H7 (cell line): ENCODE measurements around the gene HS6ST3. TPM values are rescaled to one million over a fixed set of nuclear protein-coding genes. Genes with fewer than 3 reads are reported as not detected.

Experiments
- DNase-seq: peaks from one replicate; pipeline ENCODE4 v3.0.0; 2012
- H3K27me3 ChIP-seq: 2 replicates; pipeline ENCODE4 v1.6.0; 2011; ENCODE audit warnings: mild to moderate bottlenecking, low read length; ENCODE audit not compliant: control insufficient read depth, insufficient read depth
- H3K36me3 ChIP-seq: replicated peaks from 2 replicates; pipeline ENCODE4 v1.5.1; 2011; ENCODE audit warnings: low read length; ENCODE audit not compliant: control insufficient read depth, insufficient read depth
- H3K4me3 ChIP-seq: 2 replicates; pipeline ENCODE4 v1.5.1; 2011; ENCODE audit warnings: low read depth, mild to moderate bottlenecking, control low read depth, low read length, moderate library complexity; ENCODE audit not compliant: insufficient read depth
- total RNA-seq: library from RNA; depleted of rRNA; stranded (reverse); fragments of >200 nt; shearing (Covaris generic); gene quantifications from 2 replicates; pipeline ENCODE4 v1.2.3, GENCODE V29; 2014

HS6ST3 gene
- total RNA-seq, 1 experiment from 2014 or later = 0.21 TPM

DNA sequence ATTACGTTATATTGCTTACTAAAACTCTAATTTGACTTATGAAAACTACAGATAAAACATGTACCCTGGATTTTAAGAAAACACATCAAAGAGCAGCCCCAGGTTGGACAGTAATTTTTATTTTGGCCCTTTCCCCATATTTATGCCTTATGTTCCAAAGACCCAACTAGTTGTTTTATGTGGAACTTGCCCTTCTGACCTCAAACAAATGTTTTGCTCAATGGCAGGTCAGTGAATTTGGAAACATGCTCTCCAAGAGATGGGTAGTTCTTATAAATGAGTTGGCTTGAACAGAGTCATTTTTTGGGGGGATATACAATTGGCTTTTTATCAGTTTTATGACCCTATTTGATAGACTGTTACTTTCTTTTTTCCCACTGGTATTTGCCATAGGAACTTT is 360.0 kb downstream of the HS6ST3 start:
- no peak for DNase-seq
- Histone ChIP-seq H3K36me3 (no peaks in the 10 kb centered on the region), H3K27me3 (no peaks in the 10 kb centered on the region), H3K4me3 (no peak overlapping the region)

DNA sequence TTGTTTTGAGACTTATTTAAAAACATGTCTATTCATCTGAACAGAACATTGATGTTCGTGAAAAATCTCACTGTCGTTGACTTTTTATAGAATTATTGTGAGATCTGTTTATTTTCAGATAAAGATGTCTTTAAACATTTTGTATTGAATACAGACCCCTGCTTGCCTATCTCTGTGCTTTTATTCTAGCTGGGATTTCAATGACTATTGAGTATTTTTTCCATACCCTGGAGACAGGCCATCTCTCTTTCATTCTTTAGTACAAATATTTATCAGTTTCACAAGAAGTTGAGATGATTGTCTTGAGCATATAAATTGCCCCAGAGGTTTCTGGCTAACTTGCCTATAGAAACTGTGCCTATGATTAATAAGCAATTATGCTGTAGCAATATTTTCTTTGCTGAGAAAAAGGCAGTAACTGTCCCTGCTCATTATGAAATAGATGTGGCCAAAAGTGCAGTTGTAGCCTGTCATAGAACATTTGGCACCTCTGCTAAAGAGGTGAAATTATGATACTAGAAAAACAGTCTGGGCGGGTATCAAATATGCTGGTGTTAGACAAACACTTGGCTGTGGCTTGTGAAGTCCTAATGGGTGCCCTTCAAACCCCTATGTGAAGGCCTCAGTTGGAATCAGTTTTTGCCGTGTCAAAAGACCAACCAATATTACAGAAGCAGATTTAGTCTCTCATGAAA is 360.6 kb downstream of the HS6ST3 start:
- Histone ChIP-seq H3K27me3 (no peaks in the 10 kb centered on the region), H3K4me3 (no peak overlapping the region), H3K36me3 (no peaks in the 10 kb centered on the region)
- DNase-seq = no peak

DNA sequence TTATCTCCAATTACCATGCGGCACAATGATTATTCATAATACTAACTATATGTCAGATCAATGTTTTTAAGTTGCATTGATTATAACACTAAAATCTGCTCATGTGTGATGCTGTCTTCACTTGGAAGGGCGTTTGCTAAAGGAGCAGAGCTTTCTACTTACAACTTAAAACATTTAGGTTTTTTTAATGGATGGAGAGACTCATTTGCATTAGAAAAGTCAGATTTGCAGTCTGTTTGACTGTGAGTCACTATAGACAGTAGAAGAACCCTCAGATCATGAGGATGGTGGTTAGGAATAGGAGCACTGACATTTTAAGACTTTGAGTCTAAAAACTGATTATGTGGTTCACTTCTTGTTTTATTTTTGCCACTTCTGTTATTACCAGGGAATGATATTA is 364.6 kb downstream of the HS6ST3 start:
- no peak overlapping the region for H3K4me3 ChIP-seq
- no peaks in the 10 kb centered on the region for H3K27me3 ChIP-seq
- no peak for DNase-seq
- no peaks in the 10 kb centered on the region for H3K36me3 ChIP-seq

DNA sequence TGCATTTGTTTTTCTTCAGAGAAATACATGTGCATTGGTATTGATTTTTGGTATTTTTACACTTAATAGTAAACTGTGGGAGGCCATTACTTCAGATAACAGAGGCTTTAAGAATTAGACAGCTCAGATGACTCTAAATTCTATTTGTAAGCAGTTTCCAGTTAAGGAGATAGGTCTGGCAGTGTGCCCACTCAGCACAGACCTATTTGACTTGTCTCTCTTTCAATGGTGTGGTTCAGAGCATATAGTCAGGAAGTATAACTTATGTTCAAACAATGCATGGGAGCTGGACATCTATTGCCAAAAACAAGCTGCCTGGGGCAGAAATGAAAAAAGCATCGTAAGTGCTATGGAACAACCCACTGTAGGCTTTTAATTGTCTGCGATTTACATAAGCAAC is 370.7 kb downstream of the HS6ST3 start:
- no peak overlapping the region for H3K4me3 ChIP-seq
- no peak for DNase-seq
- H3K27me3 ChIP-seq = no peaks in the 10 kb centered on the region
- H3K36me3 ChIP-seq = no peaks in the 10 kb centered on the region

DNA sequence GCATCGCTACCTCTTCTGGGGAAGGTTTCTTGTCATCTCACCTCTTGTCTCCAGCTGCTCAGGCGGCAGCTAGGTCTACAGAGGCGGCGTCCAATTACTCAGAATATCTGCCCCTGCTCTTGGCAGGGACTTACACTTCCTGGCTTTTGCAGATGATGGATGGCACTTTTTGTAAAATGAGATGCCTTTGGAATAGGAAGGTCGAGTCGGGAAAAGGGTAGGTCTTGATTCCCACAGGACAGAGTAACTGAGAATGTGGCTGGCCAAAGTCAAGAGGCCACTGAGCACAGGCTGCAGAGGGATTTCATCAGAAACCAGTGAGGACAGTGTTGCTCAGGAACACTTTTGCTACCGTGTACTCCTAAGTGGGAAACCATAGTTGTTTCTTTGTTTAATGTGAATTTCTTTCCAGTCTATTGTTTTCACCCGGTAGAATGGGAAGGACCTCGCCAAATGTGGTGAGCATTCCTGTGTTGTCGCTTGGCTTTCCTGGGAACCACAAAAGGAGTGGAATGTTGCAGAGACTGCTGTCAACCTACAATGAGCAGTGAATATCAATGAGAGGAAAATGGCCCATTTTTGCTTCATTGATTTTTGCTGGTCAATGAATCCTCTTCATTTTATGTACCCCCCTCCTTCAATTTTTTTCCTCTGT is 383.7 kb downstream of the HS6ST3 start:
- no peak for DNase-seq

DNA sequence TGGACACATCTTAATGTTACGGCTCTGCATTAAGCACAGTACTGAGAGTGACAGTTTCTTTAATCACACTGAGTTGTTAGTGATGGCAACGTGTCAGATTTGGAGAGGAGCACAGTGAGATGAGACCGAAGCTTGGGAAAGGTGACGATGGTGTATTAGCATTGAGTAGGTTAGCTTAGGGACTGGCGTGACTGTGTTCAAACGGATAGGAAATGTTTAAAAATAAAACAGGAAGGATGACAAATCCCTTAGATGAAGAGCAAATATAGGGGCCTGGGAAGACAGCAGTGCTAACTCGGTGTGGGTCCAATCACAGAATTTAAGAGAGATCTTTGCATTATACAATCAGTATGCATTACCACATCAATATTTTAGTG is 384.3 kb downstream of the HS6ST3 start:
- no peak for DNase-seq
- no peaks in the 10 kb centered on the region for H3K36me3 ChIP-seq

More for the DNA sequence above, 383.7 kb downstream of the HS6ST3 start:
- Histone ChIP-seq H3K4me3 (no peak overlapping the region), H3K27me3 (peaks cover 1% of the 10 kb centered on the region; the same call in 1 of the 2 replicates), H3K36me3 (no peaks in the 10 kb centered on the region)

DNA sequence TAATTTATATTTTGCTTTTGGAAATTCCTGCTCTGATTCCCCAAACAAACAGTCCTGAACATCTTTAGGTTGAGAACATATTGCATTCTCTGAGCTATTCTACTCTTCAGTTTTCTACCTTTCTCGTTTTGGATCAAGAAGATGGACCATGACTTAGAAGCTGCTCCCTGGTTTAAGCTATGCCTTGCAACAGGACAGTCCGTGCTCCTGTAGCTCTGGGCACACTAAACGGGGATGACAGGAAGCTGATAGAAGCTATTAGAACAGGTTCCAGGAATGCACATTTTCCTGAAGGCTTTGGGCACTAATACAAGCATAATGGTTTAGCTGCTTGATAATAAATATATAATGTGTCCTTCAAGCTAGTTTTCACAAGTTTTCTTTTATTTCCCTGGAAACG is 385.2 kb downstream of the HS6ST3 start:
- Histone ChIP-seq H3K4me3 (no peak overlapping the region), H3K27me3 (no peaks in the 10 kb centered on the region; the same call in 1 of the 2 replicates), H3K36me3 (no peaks in the 10 kb centered on the region)
- no peak for DNase-seq

More for the DNA sequence above, 384.3 kb downstream of the HS6ST3 start:
- Histone ChIP-seq H3K4me3 (no peak overlapping the region), H3K27me3 (peaks cover 1% of the 10 kb centered on the region; the same call in 1 of the 2 replicates)

DNA sequence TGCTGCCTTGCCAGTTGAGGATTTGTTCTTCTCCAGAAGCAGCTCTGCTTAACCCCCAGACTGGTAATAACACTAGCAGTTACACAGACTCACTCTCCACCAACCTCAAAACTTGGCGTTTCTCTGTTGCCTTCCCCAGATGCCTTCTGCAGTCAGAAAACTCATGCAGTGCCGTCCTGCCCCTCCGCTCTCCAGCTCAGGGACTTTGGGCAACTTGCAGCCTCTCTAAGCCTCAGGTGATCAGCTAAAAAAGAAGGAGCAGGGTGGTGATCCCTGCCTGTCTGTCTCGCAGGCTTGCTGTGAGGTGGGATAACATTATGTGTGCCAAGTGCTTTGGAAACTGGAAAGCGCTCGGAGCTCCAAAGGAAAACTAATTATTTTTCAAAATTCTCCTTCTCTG is 391.6 kb downstream of the HS6ST3 start:
- no peak overlapping the region for H3K4me3 ChIP-seq
- no peaks in the 10 kb centered on the region for H3K36me3 ChIP-seq
- no peak for DNase-seq
- H3K27me3 ChIP-seq = no peaks in the 10 kb centered on the region

DNA sequence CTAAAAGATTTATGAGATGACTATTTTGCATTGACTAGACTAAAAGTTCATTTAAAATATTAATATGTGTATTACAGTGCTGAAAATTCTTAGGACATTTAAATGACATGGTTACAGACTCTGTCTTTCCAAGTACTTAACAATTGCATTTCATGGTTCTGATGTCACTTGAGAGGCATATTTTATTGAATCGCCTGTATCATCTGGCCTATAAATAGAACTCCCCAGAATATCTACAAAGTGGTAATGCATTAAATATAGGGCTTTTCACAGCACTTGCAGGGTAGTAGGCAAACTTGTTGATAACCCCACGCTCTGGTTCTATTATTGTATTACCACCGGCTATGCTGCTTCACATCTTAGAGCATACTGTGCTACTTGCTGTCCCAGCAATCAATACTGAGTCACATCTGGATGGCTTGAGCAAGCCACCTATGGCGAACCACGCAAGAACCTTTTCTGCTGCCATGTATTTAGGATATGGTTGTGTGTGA is 400.6 kb downstream of the HS6ST3 start:
- DNase-seq = no peak
- Histone ChIP-seq H3K36me3 (no peaks in the 10 kb centered on the region), H3K27me3 (no peaks in the 10 kb centered on the region), H3K4me3 (no peak overlapping the region)

DNA sequence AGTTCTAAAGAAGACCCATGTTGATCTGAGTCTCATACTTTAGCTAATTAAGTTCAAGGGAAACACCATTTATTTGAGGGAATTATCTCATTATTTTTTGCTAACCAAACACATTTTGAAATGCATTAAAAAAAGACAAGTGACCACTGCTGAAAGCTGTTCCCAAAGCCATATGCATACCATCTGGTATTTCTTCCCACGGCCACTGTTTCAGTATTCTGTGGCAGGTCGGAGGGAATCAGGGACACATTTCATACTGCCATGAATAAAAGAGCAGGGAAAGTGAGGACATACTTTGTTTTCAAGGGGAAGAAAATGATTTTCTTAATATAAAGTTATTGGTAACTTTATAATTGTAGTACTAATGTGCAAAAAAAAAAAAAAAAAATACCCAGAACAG is 401.2 kb downstream of the HS6ST3 start:
- no peak overlapping the region for H3K4me3 ChIP-seq
- H3K27me3 ChIP-seq = no peaks in the 10 kb centered on the region
- H3K36me3 ChIP-seq = no peaks in the 10 kb centered on the region
- no peak for DNase-seq

DNA sequence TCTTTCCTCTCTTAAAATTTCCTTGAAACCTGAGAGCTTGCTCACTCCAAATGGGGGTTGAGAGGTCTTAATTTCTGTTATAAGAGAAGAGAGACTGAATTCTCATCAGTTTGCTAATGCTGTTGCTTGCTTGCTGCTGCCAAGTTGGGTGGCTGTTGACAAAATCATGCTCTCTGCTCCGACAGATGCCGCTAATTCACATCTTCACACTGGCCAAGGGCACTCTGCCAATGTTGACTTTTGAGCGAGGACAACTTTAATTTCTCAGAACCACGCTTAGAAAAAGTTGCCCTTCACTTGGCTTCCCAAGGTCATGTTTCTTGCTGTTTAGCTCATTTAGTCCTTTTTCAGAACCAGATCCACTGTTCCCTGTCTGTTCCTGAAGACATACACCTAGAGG is 402.9 kb downstream of the HS6ST3 start:
- no peaks in the 10 kb centered on the region for H3K36me3 ChIP-seq
- no peak for DNase-seq
- H3K27me3 ChIP-seq = no peaks in the 10 kb centered on the region
- no peak overlapping the region for H3K4me3 ChIP-seq

DNA sequence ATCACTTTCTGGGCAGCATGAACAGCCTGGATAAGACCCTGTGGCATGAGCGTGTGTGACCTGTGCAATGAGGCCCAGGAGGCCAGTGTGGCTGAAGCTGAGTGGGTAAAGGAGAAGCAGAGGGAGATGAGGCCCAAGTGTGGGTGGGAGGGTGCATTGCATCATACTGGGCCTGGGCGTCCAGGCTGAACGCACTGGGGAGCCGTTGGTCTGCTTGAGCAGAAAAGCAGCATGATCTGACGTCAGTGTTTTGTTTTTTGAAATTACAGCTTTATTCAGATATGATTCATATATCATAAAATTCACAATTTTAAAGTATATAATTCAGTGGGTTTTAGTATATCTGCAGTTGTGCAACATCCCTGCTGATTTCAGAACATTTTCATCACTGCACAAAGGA is 409.7 kb downstream of the HS6ST3 start:
- no peak for DNase-seq
- H3K27me3 ChIP-seq = no peaks in the 10 kb centered on the region
- H3K36me3 ChIP-seq = no peaks in the 10 kb centered on the region

DNA sequence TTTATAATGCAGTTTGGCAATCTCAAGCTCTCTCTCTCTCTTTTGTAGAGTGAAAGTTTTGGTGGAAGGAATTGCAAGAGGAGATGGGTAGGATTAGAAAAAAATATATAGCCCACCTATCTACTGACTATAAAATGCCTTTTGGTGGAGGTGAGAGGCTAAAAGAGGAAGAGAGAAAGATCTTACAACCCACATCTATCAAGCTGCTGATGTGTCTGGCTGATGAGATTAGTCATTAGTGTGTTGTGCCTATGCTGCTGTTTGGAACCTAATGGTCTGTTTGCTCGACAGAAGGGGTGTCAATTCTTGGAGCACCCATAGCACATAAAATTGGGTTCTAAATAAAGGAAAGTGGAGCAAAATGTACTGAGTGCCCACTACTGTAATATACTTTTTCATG is 411.0 kb downstream of the HS6ST3 start:
- Histone ChIP-seq H3K36me3 (no peaks in the 10 kb centered on the region), H3K27me3 (no peaks in the 10 kb centered on the region), H3K4me3 (no peak overlapping the region)
- no peak for DNase-seq

More for the DNA sequence above, 409.7 kb downstream of the HS6ST3 start:
- no peak overlapping the region for H3K4me3 ChIP-seq

DNA sequence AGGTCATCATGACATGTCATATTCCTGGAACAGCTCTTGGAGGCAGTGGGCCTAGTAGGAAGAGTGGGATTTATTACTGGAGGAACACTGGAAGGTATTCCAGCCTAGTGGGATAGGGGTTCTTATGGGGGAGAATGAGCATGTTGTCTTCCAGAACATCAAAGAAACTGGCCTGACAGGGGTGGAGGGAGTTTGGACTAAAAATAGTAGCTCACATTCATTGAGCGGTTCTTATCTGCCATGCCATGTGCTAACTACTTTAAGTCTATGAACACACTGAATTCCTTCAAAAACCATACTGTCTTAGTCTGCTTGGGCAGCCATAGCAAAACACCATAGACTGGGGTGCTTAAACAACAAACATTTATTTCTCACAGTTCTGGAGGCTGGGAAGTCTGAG is 413.6 kb downstream of the HS6ST3 start:
- no peak overlapping the region for H3K4me3 ChIP-seq
- DNase-seq = no peak
- no peaks in the 10 kb centered on the region for H3K36me3 ChIP-seq
- no peaks in the 10 kb centered on the region for H3K27me3 ChIP-seq

DNA sequence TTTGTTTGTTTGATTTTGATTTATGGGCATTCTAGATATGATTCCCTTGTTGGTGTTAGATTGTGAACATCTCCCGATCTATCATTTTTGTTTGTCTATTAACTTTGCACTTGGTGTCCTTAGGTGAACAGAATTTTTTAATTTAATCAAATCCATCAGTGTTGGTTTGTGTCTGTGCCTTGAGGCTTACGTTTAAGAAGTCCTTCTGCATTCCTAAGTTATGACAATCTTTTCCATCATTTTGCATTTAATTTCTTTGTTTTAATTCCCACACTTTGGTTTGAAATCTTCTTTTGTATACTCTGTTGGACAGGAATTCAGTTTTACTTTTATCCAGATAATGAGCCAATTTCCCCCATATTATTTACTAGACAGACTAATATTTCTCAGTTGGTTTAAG is 421.7 kb downstream of the HS6ST3 start:
- H3K36me3 ChIP-seq = no peaks in the 10 kb centered on the region
- no peaks in the 10 kb centered on the region for H3K27me3 ChIP-seq
- DNase-seq = no peak
- no peak overlapping the region for H3K4me3 ChIP-seq
